Effector memory CD8-positive, alpha-beta T cell (primary cell): ENCODE data around the gene NDEL1.

Experiments used
- ATAC-seq: fragments of 150-1000 bp; cut with Tn5 transposase; replicated peaks from 2 replicates; pipeline ENCODE4 v1.10.0; 2021; ENCODE audit warnings: mild to moderate bottlenecking, moderate library complexity
- DNase-seq, 3 experiments: peaks; one replicate each; pipeline ENCODE4 v3.0.0; 2021
- H3K27ac Mint-ChIP-seq, 2 donors: one replicate each; pipeline ENCODE4 v1.8.0; 2022; ENCODE audit warnings: mild to moderate bottlenecking in 2 of 2, mixed read lengths in 2 of 2, moderate library complexity in 2 of 2
- H3K27me3 Mint-ChIP-seq, 2 donors: one replicate each; pipeline ENCODE4 v1.8.0; 2022; ENCODE audit warnings: mixed read lengths in 2 of 2
- H3K36me3 Mint-ChIP-seq: one replicate; pipeline ENCODE4 v1.8.0; 2022; ENCODE audit warnings: mild to moderate bottlenecking, moderate library complexity, mixed read lengths; ENCODE audit not compliant: insufficient read depth
- H3K4me1 Mint-ChIP-seq, 2 donors: one replicate each; pipeline ENCODE4 v1.8.0; 2022; ENCODE audit warnings: low read depth in 2 of 2, mixed read lengths in 2 of 2
- H3K4me3 Mint-ChIP-seq, 2 donors: one replicate each; pipeline ENCODE4 v1.8.0; 2022; ENCODE audit warnings: mild to moderate bottlenecking in 2 of 2, mixed read lengths in 2 of 2, moderate library complexity in 2 of 2
- H3K9me3 Mint-ChIP-seq, 2 donors: one replicate each; pipeline ENCODE4 v1.8.0; 2022; ENCODE audit warnings: mixed read lengths in 2 of 2

NDEL1 gene

DNA sequence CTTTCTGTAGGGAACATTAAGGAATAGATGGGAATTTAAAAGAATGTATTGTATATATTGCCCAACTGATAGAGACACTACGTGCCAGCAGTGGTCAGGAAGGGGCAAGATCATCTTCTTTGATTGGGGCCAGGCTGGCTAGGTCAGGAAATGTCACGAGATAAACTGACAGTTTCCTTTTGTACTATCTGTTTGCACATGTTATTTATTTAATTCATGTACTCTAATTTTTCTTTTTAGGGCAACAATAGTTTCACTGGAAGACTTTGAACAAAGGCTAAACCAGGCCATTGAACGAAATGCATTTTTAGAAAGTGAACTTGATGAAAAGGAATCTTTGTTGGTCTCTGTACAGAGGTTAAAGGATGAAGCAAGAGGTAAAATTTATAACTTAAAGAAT, 12.6 kb downstream of the NDEL1 start:
- ATAC-seq: no peak
- no peak for DNase-seq
- Mint-ChIP-seq H3K4me1 (peaks cover 11 to 29% of the 10 kb centered on the region in 2 donors), H3K27me3 (no peaks in the 10 kb centered on the region), H3K36me3 (peaks cover 95% of the 10 kb centered on the region), H3K9me3 (no peaks in the 10 kb centered on the region), H3K4me3 (no peak overlapping the region), H3K27ac (peak overlapping the region in 1 of 2 donors; percentile 10)

DNA sequence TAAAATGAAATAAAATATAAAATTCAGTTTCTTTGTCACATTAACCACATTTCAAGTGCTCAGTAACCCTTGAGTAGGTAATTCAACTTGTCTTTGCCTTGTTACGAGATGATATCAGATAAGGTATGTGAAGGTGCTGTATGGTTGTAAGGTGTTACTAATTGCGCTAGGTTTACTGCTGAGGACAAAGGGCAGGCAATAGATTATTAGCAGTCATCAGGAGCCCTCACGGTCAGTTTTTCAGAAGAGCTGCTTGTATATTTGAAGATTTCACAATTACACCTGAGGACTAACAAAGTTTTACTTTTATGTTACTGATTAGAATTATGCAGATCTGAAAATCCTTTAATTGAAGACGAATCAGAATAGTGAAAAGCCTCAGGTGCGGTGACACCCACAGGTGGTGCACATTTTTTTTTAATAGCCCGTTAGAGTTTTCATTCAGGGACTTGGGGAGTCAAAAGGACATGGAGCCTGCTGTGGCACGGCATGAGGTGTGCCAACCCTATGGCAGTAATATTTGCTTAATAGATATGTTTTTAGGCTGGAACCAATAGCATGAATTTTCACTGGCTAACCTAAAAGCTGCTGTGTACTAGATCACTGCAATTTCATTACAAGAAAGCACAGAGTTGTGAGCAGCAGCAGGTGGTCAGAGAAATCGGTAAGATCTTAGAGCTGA, 16.4 kb downstream of the NDEL1 start:
- no peaks in the 10 kb centered on the region for H3K9me3 Mint-ChIP-seq
- no peak for ATAC-seq
- H3K27me3 Mint-ChIP-seq: no peaks in the 10 kb centered on the region
- no peak overlapping the region for H3K27ac Mint-ChIP-seq
- peaks cover under 1 to 8% of the 10 kb centered on the region in 2 donors for H3K4me1 Mint-ChIP-seq
- no peak overlapping the region for H3K4me3 Mint-ChIP-seq
- DNase-seq: no peak
- H3K36me3 Mint-ChIP-seq: peaks cover 90% of the 10 kb centered on the region

DNA sequence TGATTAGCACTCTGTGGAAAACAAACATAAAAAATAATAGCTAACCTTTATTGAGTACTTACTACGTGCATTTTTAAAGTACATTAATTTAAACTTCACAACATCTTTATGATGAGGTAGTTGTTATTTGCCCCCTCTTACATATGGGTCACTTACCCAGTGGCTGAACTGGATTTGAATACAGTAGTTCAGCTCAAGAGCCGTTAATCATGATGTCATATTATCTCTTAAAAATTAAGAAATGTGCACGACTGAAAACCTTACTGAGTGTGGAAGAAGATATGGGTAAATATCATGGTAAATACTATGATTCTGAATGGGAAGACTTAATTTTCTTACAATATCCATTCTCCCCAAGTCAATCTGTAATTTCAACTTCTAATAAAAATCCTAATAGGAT, 17.6 kb downstream of the NDEL1 start:
- Mint-ChIP-seq H3K27me3 (no peaks in the 10 kb centered on the region), H3K9me3 (no peaks in the 10 kb centered on the region), H3K27ac (no peak overlapping the region), H3K4me3 (no peak overlapping the region), H3K36me3 (peaks cover 90% of the 10 kb centered on the region), H3K4me1 (peaks cover 10 to 17% of the 10 kb centered on the region in 2 donors)
- no peak for DNase-seq
- no peak for ATAC-seq

- H3K9me3 Mint-ChIP-seq: no peaks in the 10 kb centered on the region
- H3K27me3 Mint-ChIP-seq: no peaks in the 10 kb centered on the region
- H3K27ac Mint-ChIP-seq: peak overlapping the region in 1 of 2 donors; percentile 52
- DNase-seq (no peak), ATAC-seq (no peak)
- H3K4me3 Mint-ChIP-seq: no peak overlapping the region
- H3K4me1 Mint-ChIP-seq: peaks cover 10 to 18% of the 10 kb centered on the region in 2 donors
- H3K36me3 Mint-ChIP-seq: peaks cover 87% of the 10 kb centered on the region
Measured at GRCh38 chr17:8455665-8456209, 20.1 kb downstream of the NDEL1 start.

GRCh38 chr17:8458128-8458527, 22.4 kb downstream of the NDEL1 start:
- H3K4me3 Mint-ChIP-seq: no peak overlapping the region
- H3K27ac Mint-ChIP-seq: no peak overlapping the region
- H3K9me3 Mint-ChIP-seq: no peaks in the 10 kb centered on the region
- no peak for ATAC-seq
- H3K36me3 Mint-ChIP-seq: peaks cover 86% of the 10 kb centered on the region
- DNase-seq: no peak
- no peaks in the 10 kb centered on the region for H3K27me3 Mint-ChIP-seq
- peaks cover 14 to 21% of the 10 kb centered on the region in 2 donors for H3K4me1 Mint-ChIP-seq

GRCh38 chr17:8459107-8459506, 23.4 kb downstream of the NDEL1 start:
- Mint-ChIP-seq H3K4me1 (peaks cover 23 to 27% of the 10 kb centered on the region in 2 donors), H3K27ac (no peak overlapping the region), H3K9me3 (no peaks in the 10 kb centered on the region), H3K27me3 (no peaks in the 10 kb centered on the region), H3K36me3 (peaks cover 81% of the 10 kb centered on the region), H3K4me3 (no peak overlapping the region)
- ATAC-seq (no peak), DNase-seq (no peak)

DNA sequence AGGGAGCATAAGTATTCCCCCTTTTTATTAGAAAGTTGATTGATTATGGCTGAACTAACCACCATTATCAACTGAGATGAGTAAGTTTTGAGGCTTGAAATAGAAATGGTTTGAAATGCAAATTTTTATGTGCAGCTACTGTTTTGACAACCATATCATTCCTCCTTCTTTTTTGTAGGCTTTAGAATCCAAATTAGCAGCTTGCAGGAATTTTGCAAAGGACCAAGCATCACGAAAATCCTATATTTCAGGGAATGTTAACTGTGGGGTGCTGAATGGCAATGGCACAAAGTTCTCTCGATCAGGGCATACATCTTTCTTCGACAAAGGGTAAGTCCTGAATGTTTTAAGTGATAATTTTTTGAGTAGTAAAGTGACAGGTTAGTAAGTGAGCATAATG, 24.1 kb downstream of the NDEL1 start:
- Mint-ChIP-seq H3K9me3 (no peaks in the 10 kb centered on the region), H3K4me1 (peaks cover 30 to 34% of the 10 kb centered on the region in 2 donors), H3K4me3 (no peak overlapping the region), H3K36me3 (peaks cover 85% of the 10 kb centered on the region), H3K27ac (no peak overlapping the region), H3K27me3 (no peaks in the 10 kb centered on the region)
- DNase-seq (no peak), ATAC-seq (no peak)

- Mint-ChIP-seq H3K4me1 (peaks cover 28 to 29% of the 10 kb centered on the region in 2 donors), H3K9me3 (no peaks in the 10 kb centered on the region), H3K36me3 (peaks cover 80% of the 10 kb centered on the region), H3K27me3 (no peaks in the 10 kb centered on the region), H3K27ac (no peak overlapping the region), H3K4me3 (no peak overlapping the region)
- ATAC-seq: no peak
- DNase-seq: no peak
Measured at GRCh38 chr17:8462564-8462963, 26.9 kb downstream of the NDEL1 start.

DNA sequence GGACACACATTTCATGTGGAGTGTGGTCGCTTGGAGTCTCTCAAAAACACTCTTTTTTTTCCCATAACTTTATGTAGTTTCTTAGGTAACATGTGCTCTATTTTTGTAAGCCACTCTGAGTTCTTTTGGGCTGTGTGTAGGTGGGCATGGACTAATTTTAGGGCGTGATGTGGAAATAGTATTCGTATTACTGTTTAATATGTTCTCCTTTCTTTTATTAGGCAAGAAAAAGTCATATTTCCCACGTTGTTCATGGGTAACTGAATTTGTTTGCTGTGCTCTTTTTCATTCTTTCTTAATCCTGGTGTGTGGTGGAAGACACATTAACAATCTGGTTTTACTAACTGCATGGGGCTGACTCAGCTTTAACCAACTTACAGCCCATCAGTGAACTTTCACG, 27.4 kb downstream of the NDEL1 start:
- no peak for ATAC-seq
- H3K4me3 Mint-ChIP-seq: no peak overlapping the region
- no peaks in the 10 kb centered on the region for H3K27me3 Mint-ChIP-seq
- H3K9me3 Mint-ChIP-seq: no peaks in the 10 kb centered on the region
- H3K27ac Mint-ChIP-seq: no peak overlapping the region
- peaks cover 80% of the 10 kb centered on the region for H3K36me3 Mint-ChIP-seq
- DNase-seq: no peak
- H3K4me1 Mint-ChIP-seq: peaks cover 26% of the 10 kb centered on the region in 2 donors

DNA sequence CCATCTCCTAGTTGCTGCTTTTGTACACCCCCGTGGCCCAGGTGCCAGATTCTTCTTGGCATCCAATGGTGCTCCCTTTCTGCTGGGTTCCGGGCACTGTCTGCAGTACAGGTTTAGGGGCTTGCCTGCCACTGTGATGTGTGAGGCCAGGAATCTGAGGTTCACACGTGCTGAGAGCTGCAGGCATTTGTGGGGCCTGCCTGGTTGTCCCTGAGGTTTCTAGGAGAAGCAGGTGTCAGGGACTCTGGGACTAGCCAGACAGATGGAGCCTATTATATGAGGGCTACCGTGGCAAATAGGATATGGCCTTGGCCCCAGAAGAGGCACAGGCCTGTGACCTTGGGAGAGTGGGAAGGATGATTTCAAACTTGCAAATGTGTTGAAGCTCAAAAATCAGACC, 29.3 kb downstream of the NDEL1 start:
- H3K27ac Mint-ChIP-seq: no peak overlapping the region
- H3K9me3 Mint-ChIP-seq: no peaks in the 10 kb centered on the region
- DNase-seq (no peak), ATAC-seq (no peak)
- H3K27me3 Mint-ChIP-seq: no peaks in the 10 kb centered on the region
- peaks cover 76% of the 10 kb centered on the region for H3K36me3 Mint-ChIP-seq
- peaks cover 23 to 26% of the 10 kb centered on the region in 2 donors for H3K4me1 Mint-ChIP-seq
- no peak overlapping the region for H3K4me3 Mint-ChIP-seq

DNA sequence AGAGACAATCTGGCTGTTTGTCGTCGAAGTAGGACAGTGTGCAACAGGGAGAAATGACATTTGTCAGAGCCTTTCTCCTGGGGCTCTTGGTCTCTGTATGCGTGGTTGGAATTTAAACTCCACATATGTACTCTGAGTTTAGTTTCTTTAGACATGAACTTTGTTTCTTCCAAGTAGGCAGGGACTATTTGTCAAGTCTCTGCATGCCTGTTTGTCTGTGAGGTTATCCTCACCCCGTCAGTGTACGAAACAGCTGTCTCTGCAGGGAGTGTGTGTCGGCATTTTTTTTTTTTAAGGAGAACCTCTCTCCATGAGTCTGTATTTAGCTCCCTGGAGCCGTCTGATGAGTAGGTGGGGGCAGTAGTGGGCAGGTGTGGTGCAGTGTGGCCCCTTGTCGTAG, 29.7 kb downstream of the NDEL1 start:
- Mint-ChIP-seq H3K36me3 (peaks cover 76% of the 10 kb centered on the region), H3K4me3 (no peak overlapping the region), H3K27ac (no peak overlapping the region)

GRCh38 chr17:8465759-8466158, 30.1 kb downstream of the NDEL1 start:
- H3K36me3 Mint-ChIP-seq: peaks cover 79% of the 10 kb centered on the region
- DNase-seq (no peak), ATAC-seq (no peak)
- no peak overlapping the region for H3K27ac Mint-ChIP-seq
- H3K9me3 Mint-ChIP-seq: no peaks in the 10 kb centered on the region
- H3K27me3 Mint-ChIP-seq: no peaks in the 10 kb centered on the region
- peaks cover 23 to 26% of the 10 kb centered on the region in 2 donors for H3K4me1 Mint-ChIP-seq
- no peak overlapping the region for H3K4me3 Mint-ChIP-seq

More for the DNA sequence above, 29.7 kb downstream of the NDEL1 start:
- Mint-ChIP-seq H3K9me3 (no peaks in the 10 kb centered on the region), H3K4me1 (peaks cover 23 to 26% of the 10 kb centered on the region in 2 donors), H3K27me3 (no peaks in the 10 kb centered on the region)
- ATAC-seq (no peak), DNase-seq (no peak)

- Mint-ChIP-seq H3K9me3 (no peaks in the 10 kb centered on the region), H3K27ac (no peak overlapping the region), H3K4me3 (no peak overlapping the region), H3K4me1 (peaks cover 23 to 29% of the 10 kb centered on the region in 2 donors), H3K36me3 (peaks cover 80% of the 10 kb centered on the region), H3K27me3 (no peaks in the 10 kb centered on the region)
- no peak for ATAC-seq
- DNase-seq: no peak
Measured at GRCh38 chr17:8466456-8466855, 30.8 kb downstream of the NDEL1 start.

- Mint-ChIP-seq H3K36me3 (peaks cover 80% of the 10 kb centered on the region), H3K4me1 (peaks cover 23 to 26% of the 10 kb centered on the region in 2 donors), H3K9me3 (no peaks in the 10 kb centered on the region), H3K4me3 (no peak overlapping the region), H3K27me3 (no peaks in the 10 kb centered on the region), H3K27ac (peak overlapping the region; percentile 41 to 79)
- no peak for ATAC-seq
- DNase-seq: no peak
Measured at GRCh38 chr17:8466873-8467272, 31.2 kb downstream of the NDEL1 start.
